Cardiac fibroblast (primary cell): ENCODE measurements around the gene ATP2C2.

Experiments
- DNase-seq, 2 donors: peaks; one replicate each; pipeline versions ENCODE4 v3.0.0 to v3.0.0-alpha.2; 2010; ENCODE audit warnings: low read depth in 2 of 2
- H3K4me3 ChIP-seq, 2 donors: replicated peaks in 1 of 2; 1 replicate in 1 of 2; 2 replicates in 1 of 2; pipeline ENCODE4 v1.5.1; 2011; ENCODE audit warnings: low read depth in 2 of 2, low read length in 2 of 2, mild to moderate bottlenecking in 2 of 2, moderate library complexity in 1 of 2
- CTCF ChIP-seq: IDR thresholded peaks from one replicate; pipeline ENCODE4 v1.5.1; 2011; ENCODE audit warnings: low read depth, mild to moderate bottlenecking, low read length, inconsistent platforms

ATP2C2 gene

DNA sequence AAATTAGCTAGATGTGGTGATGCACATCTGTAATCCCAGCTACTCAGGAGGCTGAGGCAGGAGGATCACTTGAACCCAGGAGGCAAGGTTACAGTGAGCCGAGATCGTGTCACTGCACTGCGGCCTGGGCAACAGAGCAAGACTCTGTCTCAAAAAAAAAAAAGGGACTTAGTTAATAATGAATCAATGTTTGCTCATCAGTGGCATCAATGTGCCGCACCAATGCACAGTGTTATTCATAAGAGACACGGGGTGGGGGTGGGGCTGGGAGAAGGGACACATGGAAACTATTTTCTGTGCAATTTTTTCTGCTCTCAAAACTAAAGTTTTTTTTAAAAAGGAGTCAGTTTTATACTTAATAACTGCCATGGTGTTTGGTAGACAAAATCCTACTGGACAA lies 6.8 kb upstream of the ATP2C2 start:
- TF ChIP-seq CTCF, result no peak
- no peak for DNase-seq
- no peak overlapping the region for H3K4me3 ChIP-seq

GRCh38 chr16:84362471-84362941 lies 5.8 kb upstream of the ATP2C2 start:
- DNase-seq, result no peak
- TF ChIP-seq CTCF, result no peak
- no peak overlapping the region for H3K4me3 ChIP-seq

- no peak overlapping the region for H3K4me3 ChIP-seq
- DNase-seq, result no peak
- TF ChIP-seq CTCF, result no peak
Measured at GRCh38 chr16:84366208-84366607, 2.1 kb upstream of the ATP2C2 start.

GRCh38 chr16:84367297-84367680 lies 1.0 kb upstream of the ATP2C2 start:
- TF ChIP-seq CTCF, result no peak
- H3K4me3 ChIP-seq, result no peak overlapping the region
- no peak for DNase-seq

DNA sequence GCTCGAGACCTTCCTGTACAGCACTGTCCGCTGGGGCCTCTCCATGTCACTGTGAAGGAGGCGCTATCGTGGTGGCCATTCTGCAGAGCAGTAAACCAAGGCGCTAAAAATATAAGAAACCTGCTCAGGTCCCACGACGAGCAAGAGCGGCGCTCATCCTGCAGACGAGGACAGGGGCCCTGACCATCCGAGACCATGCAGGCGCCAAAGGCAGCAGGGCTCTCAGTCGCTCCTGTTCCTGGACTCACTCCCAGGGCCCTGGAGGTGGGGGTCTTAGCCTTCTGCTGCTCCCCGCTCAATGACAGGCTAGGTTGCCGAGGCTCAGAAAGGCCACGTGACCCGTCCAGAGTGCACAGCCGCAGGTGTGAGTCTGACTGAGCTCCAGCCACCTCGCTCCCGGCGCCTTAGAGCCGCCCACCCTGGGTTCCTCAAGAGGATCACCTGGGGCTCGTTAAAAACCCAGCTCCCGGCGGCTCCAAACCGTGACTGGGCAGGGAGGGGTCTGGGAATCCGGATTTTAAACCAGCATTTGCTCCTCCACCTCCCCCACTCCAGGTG lies 509 bp upstream of the ATP2C2 start:
- TF ChIP-seq CTCF, result no peak
- DNase-seq, result no peak
- H3K4me3 ChIP-seq, result no peak overlapping the region

GRCh38 chr16:84369105-84369504 lies 767 bp downstream of the ATP2C2 start:
- H3K4me3 ChIP-seq, result no peak overlapping the region
- DNase-seq, result no peak
- no peak for TF ChIP-seq CTCF
